HG03558 (cell line): ENCODE data around the gene LYPD1.

Source experiments
- ATAC-seq: cut with Tn5 transposase; IDR thresholded peaks from one replicate; pipeline ENCODE4 v1.9.1; 2021; ENCODE audit warnings: moderate number of reproducible peaks; ENCODE audit not compliant: unreplicated experiment; ENCODE audit errors: extremely low read depth

LYPD1 gene

DNA sequence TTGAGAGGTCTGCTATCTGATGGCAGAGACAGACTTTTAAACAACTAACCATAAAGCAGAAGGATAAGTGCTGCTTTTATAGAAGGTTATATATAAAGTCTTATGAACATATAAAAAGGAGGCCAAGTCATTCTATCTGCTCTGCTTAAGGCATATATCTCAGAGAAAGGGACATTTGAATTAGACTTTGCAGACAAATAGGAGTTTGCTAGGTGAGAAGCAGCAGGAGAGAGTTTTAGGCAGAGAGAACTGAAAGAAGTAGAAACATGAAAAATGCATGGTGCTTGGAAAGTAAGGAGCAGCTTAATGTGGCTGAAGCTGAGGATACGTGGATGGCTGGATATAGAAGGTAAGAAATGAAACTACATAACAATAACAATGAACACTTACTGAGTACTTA, 65.4 kb downstream of the LYPD1 start:
- no peak for ATAC-seq

DNA sequence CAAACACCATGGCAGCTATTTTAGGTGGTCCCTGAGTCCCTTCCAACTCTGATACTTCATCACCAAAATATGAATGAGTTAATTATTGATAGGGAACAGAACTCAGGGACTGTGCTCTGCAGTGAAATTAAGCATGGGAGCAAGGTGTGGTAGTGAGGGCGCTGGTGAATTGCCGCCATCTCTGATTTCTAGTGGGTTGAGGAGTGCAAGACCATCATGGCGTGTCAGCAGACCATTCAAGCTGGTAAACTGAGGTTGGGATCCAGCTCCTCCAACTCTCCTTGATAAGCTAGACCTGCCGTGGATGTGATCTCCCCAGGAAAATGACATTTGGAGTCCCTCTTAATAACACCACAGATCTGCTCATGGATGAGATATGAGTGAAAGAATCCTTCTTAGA, 70.4 kb downstream of the LYPD1 start:
- no peak for ATAC-seq

DNA sequence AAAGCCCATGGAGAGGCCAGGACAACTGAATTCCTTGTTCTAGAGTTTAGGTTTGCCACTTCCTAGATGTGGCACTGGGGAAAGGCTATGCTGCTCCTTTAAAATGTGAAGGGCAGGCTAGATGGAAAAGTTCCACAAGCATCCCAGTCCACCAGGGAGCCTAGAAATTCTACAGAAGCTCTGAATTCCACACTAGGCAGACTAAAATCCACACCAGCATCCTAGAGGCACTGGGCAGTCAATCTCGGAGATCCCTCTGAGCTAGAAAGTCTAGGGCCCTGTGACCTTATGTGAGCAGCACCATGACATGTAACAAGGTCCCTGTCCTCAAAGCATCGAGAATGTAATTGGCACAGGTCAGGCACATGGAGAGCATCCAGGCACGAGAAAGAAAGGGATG, 71.5 kb downstream of the LYPD1 start:
- ATAC-seq: no peak

DNA sequence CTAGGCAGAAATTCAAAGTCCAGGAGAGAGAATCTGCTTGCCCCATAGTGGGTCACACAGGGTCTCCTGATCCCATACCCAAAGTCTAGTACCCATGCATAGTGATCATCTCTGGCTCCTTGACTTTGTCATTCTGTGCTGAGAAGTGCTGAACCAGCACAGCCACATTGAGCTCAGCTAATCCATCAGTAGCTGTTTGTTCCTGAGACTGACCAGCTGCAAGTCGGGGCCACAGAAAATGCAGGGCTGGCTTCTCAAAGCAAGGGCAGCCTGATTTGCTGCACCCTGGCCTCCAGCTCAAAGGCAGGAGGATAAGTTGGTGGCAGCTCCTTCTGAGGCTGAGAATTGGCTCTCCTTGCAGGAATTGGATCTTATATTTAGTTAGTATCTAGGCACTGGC, 72.2 kb downstream of the LYPD1 start:
- no peak for ATAC-seq

DNA sequence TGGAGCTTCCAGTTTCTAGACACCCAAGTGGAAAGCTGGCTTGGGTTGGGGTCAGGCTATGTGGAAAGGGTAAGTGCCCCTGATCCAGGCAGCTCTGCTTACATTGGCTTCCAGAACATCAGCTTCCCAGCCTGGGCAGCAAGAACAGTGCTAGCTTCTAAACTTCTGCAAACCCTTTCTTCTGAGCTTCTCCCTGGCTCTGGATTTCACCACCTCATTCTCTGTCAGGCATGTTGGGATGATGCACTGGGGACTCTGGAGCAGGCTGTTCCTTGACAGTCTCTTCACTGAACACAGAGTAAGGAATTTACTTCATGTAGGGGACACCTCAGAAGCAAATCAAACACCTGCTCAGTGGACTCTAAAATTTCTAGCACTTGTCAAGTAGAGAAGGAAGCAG, 72.8 kb downstream of the LYPD1 start:
- no peak for ATAC-seq

- ATAC-seq: no peak
Measured at GRCh38 chr2:132595693-132596092, 74.3 kb downstream of the LYPD1 start.

DNA sequence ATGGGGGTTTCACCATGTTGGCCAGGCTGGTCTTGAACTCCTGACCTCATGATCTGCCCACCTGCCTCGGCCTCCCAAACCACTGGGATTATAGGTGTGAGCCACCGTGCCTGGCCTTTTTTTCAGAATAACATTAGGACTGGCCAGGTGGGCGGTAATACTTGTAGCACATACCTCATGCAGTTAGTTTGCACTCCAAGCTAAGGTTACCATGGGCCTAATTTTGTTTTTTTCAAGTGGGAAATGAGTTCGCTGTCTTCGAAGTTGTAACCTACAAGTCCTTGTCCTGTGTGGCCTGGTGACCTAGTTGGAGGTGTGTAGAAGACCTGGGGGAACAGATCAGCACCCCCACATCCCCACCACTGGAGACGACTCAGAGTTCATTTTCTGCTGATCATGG, 74.8 kb downstream of the LYPD1 start:
- ATAC-seq: no peak
